HG02870 (cell line): ENCODE results near the gene COPB2.
"Not testable (repeated sequence)": the region's sequence is repeated elsewhere in the genome, so short reads cannot be mapped to it uniquely, and the experiment has no call there.

Source experiments
- ATAC-seq: cut with Tn5 transposase; IDR thresholded peaks from one replicate; pipeline ENCODE4 v1.9.1; 2021; ENCODE audit warnings: mild to moderate bottlenecking, moderate library complexity; ENCODE audit not compliant: unreplicated experiment

COPB2 gene

GRCh38 chr3:139389552-139390368 is at the start of gene COPB2:
Gene COPB2, minus strand, starts transcription at chr3:139389647. Its CDS starts 97 bp downstream, at chr3:139389550.
- peak; percentile 98 for ATAC-seq

DNA sequence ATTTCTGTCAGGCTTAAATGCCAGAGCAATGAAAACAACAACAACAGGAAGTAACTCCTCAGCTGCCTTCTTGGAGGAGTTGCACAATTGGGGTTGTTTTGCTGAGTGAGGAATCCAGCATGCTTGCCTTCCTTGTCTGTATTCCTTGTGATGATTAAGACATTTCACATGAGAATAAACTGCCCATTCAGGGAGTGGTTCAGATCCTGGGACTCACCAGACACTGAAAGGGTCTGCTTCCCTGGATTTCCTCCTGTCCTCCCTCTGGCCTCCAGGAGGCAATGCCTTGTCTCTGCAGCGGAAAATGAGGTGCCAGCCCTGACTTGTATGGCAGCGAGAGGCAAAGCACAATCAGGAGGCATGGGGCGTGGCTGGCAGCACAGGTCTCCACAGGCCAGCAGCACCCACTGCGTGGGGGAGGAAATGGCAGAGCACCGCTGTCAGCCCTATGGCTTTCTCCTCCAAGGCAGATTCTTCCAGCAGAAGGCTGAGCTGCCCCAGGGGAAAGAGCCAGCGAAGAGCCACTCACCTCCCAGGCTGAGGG is 45.4 kb upstream of the COPB2 start:
- ATAC-seq: no peak

GRCh38 chr3:139434228-139434627 is 44.8 kb upstream of the COPB2 start:
- no peak for ATAC-seq

DNA sequence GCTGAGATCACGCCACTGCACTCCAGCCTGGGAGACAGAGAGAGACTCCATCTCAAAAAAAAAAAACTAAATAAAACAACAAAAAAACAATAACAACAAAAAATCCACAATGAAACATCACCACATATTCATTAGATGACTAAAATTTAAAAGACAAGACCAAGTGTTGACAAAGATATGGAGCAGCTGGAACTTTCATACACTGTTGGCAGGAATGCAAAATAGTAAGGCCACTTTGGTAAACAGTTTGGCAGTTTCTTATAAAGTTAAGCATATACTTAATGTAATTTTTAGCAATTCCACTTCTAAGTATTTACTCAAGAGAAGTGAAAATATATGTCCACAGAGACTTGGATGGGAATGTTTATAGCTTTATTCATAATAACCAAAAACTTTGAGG is 43.6 kb upstream of the COPB2 start:
- ATAC-seq: no peak

DNA sequence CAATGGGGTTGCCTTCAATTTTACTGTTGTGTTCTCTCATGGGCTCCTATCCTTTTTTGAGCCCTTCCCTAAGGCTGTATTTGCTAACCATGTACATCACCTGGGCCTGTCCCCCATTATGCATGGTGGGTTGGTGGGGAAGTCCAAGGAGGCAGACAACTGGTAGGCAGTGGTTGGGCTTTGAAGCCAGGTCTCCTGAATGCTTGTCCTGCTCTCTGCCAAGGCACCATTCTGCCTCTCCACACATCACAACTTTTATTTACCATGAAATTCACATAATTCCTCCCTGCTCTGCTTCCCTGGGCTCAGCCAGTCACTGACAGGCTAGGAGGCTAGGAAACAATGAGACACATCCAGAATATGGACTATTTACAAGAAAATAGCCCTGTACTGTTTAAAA is 41.0 kb upstream of the COPB2 start:
- ATAC-seq: no peak

- ATAC-seq: peak; percentile 86
Observed at GRCh38 chr3:139427283-139428060, 38.0 kb upstream of the COPB2 start.

- ATAC-seq: no peak
Observed at GRCh38 chr3:139425745-139426400, 36.4 kb upstream of the COPB2 start.

DNA sequence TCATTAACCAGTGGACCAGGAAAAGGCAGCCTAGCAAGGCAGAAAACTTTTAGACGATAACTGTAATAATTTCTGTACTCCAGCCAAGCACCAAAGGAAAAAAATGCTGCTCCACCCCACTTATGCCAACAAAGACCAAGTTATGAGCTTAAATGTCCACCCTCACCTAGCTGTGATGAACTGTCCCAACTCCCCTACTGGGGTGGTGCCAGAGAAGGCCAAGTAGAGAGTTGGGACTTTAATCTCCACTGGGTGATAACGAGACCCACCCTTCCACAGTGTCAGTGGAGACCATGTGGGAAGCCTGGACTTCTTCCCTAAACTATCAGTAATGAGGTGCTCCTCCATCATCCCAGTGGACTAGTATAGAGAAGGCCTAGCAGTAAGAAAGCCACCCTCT is 33.8 kb upstream of the COPB2 start:
- ATAC-seq: no peak

DNA sequence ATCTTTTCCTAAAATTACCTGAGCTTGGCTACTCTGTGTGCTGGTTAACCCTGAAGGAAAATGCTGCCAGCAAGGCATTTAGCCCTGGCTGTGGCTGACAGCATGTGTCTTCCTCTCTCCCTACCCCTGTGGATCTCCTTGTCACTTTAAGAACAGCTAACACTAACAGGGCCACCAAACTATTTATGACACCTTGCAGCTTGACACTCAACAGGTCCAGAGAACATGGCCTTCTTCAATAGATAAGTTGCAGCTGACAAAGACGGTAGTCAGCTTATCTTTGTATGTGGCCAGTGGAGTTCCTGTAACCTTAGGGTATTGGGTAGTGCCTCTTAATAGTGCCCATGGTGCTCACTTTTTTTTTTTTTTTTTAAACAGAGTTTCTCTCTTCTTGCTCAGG is 32.0 kb upstream of the COPB2 start:
- ATAC-seq: no peak

DNA sequence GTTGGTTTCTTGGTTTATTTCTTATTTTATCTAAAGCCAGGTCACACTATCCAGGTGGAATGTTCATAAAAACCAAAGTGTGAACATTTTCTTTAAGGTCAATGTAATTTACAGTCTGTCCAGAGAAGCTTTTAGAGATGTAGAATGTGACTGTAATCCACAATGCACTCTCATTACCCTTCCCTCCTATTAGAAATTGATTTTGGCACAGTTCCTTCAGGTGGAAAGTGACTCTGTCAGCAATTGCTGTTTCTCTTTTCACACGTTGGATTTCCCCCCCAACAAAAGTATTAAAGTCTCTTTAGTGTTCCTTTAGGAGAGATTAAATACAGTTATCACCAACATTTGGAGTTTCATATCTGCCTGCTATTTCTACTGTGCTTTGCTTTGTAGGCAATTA is 31.6 kb upstream of the COPB2 start:
- no peak for ATAC-seq

- no peak for ATAC-seq
Observed at GRCh38 chr3:139418144-139418543, 28.7 kb upstream of the COPB2 start.

- no peak for ATAC-seq
Observed at GRCh38 chr3:139416275-139416674, 26.8 kb upstream of the COPB2 start.

- no peak for ATAC-seq
Observed at GRCh38 chr3:139414608-139415224, 25.3 kb upstream of the COPB2 start.

GRCh38 chr3:139412891-139413290 is 23.4 kb upstream of the COPB2 start:
- not testable (repeated sequence) for ATAC-seq

GRCh38 chr3:139401155-139401554 is 11.7 kb upstream of the COPB2 start:
- ATAC-seq: not testable (repeated sequence)

DNA sequence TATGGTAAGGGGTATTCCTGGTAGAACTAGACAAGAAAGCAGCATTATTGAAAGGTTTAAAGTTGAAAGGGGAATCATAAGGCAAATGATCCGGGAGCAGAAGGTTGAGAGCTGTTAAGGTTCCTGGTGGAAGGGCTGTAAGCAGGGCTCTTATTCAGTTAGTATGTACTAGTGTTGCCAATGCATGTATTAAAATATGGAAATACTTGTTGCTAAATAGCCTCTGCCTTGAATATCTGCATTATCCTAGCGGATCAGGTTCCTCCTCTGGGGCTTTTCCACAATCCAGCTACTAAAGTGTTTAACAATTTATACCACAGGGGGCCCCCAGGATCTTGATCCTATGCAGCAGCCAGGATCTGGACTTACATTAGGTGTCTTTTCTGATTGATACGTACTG is 7.3 kb upstream of the COPB2 start:
- ATAC-seq: no peak

DNA sequence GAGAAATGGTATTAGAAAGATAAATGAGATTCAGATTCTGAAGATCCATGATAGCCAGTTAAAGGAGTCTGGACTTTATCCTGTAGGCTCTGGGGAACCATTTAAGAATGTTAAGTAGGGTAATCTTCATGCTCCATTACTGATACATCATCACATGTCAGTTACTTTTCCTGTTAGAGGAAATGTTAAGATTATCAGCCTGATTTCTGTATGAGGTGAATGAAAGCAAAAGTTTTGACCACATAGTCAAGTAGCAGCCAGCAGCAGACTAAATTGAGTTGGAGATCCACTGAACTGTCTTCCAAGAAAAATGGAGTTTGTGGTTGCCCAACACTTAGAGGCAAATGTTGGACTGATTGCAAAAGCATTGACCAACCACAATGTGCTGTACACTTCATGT is 4.7 kb upstream of the COPB2 start:
- no peak for ATAC-seq

GRCh38 chr3:139388821-139389551 is 461 bp downstream of the COPB2 start:
- peak; percentile 15 for ATAC-seq

- ATAC-seq: no peak
Observed at GRCh38 chr3:139388077-139388476, 1.4 kb downstream of the COPB2 start.

GRCh38 chr3:139382291-139382690 is 7.2 kb downstream of the COPB2 start:
- ATAC-seq: not testable (repeated sequence)
